Hematopoietic multipotent progenitor cell treated with erythropoietin and hydrocortisone succinate and interleukin-3 and kit ligand, for 4 days (in vitro differentiated cells): ENCODE data around the gene FOXA1.

Source experiments
- DNase-seq: peaks from one replicate; pipeline ENCODE4 v3.0.0-alpha.2; 2015

Gene FOXA1

GRCh38 chr14:37601865-37602264 is 6.8 kb upstream of the FOXA1 start:
- DNase-seq: no peak

- no peak for DNase-seq
These were observed 6.1 kb upstream of the FOXA1 start for GRCh38 chr14:37600880-37601741.

DNA sequence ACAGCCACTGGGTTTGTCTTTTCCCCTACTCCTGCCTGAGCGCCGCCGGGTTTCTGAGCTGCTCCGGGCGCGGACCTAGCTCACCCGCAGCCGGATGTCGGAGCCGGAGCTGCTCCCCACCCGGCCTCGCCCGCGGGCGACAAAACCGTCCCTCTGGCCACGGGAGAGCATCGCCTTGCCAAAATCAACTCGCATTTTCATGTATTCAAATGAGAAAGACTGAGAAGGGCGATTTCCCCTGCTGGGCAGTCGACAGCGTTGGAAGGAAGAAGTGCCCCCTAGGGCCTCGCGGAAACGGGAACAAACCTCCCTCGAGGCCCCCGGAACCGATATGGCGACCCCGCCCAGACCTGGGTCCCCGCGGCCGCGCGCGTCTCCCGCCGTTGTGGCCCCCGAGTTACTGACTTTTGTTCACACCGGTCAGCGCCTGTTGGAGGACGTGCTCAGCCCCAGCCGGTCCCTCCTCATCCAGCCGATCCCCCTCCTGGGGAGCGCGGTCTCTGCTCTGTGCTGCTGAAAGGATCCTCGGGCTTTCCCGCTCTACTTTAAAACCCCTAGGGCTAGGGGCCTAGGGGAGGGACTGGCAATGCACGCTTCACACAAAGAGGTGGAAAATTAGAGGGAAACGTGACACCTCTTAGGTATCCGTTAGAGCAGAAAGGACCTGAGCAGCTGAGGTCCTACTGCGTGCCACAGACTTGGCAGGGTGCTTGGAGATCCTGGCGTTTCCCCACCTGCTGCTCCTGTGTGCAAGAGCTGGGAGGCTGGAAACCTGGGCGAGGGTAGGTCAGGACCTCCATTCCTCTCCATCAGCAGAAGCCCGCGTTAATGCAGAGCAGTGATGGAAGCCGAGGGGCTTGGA is 4.7 kb upstream of the FOXA1 start:
- DNase-seq: no peak

DNA sequence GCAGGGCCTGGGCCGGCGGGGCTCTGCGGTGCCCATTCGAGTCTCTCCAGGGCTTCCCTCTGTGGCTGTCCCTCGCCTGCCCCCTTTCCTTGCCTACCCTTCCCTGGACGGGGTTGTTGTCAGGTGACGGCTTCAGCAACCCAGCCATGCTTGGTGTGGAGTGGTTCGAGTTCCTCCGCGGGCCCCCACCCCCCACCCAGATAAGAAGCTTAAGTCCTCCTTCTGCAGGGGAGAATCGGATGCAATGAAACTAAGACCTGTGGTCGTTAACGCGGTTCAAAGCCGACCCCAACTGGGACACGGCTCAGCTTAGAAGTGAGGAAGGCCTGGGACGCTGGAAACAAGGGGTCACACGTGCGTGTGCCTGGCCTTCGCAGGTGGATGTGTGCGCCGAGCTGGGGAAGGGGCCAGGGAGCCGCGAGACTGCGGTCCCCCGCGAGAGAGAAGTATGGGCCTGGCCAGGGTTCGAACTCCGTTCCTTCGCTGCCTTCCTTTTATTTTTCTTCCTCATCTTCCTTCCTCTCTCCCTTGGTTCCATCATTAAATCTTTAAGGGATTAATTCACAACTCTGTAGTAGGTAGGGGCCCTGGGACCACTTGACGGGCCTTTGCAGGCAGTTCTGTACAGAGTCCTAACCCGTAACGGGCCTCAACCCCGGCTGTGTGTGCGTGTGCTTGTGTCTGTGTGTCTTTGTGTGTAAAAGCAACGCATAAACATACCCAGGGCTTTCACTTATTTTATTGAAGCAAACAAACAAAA is 3.9 kb upstream of the FOXA1 start:
- DNase-seq: no peak

- no peak for DNase-seq
These were observed 3.1 kb upstream of the FOXA1 start for GRCh38 chr14:37597914-37598746.

GRCh38 chr14:37597538-37597913 is 2.5 kb upstream of the FOXA1 start:
- DNase-seq: no peak

GRCh38 chr14:37596790-37597472 is 1.9 kb upstream of the FOXA1 start:
- DNase-seq: no peak

DNA sequence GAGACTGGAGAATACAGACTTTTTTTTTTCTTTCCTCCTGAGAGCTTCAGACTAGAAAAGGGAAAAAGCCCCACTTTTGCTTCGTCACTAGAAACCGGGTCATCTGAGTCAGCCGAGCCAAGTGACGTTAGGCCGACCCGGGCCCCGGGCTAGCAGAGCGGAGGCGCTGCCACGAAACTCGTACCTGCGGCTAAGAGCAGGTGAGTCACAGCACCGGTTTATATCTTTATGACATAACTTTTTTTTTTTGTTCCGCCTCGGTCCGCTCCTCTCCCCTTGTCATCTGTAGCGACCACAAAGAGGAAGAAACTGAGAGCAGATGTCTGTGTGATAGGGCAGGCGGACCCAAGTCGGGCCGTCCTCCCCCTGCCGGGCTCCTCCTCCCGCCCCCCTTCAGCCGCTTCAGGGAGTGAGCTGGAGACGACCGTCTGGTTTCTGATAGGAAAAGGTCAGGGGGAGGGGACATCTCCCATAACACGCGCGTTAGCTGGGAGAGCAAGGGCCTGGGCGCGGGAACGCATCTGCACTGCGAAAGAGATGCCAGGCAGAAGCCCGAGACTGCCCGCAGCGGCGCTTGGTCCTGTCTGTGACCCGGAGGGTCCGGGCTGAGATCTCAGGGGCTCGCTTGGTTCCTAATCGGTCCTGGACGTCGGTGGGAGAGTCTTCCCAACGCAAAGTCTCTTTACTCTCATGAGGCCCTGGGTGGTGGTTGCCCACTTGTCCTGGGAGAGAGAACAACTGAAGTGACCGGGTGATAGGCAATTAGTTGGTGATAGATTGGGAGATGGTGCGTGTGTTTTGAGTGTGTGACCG is 966 bp upstream of the FOXA1 start:
- DNase-seq: peak; percentile 73

DNA sequence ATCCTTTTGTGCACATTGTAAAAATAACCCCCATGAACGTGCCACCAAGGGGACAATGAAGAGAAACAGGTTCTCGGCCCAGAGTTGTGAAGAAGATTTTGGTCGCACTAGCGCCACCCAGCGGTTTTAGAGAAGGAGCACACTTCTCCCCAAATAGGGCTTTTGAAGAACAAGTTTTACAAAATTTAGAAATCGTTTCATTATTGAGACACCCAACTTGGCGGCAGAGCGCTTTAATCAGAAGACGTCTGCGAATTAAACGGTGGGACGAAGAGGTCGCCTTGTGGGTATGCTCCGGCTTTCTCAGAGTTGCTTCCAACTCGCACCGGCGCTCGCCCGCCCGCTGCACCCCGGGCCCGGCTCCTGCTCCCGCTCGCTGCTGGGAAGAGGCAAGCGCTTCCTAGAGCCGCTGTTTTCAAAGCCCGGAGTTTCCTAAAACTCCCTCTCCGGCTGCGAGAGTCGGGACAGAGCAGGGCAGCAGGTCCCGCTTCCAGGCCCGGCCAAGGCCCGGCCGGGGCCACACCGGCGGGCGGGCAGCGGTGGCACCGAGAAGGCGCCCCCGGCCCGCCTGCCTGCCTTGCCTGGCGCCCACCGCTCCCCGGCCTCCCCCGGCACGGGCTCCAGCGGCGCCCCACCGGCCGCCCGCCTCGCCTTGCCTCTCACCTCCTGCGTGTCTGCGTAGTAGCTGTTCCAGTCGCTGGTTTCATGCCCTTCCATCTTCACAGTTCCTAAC is 645 bp downstream of the FOXA1 start:
- peak; percentile 89 for DNase-seq

DNA sequence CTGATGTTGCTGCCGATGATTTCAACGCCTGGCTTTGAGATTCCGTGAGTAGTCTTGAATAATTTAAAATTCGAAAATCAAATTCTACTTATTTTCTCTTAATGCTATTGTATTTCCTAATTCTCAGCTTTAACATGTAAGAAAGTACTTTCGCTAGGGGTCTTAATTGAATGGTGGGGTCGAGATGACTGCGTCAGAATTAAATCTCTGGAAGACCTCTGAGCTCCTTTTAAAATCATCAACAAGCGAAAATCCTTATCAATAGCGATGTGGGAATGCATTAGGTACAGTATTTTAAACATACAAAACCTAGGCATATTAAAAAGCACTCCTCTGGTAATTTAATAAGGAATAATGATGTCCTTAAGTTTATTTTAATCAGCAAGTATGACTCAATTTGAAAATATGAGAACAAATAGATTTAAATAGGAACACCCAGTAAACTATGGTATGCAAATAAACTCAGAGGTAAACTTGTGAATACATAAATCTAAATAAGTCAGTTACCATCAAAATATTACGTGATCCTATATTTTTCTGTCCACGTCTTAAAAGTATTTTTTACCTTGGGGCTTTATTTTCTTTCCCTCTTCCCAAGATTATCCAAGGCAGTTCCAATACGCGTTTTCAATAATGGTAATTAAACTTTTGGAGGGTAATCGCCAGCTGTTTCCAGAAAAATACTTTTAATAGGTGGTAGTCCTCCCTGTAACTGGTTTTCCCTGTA is 1.4 kb downstream of the FOXA1 start:
- DNase-seq: no peak

DNA sequence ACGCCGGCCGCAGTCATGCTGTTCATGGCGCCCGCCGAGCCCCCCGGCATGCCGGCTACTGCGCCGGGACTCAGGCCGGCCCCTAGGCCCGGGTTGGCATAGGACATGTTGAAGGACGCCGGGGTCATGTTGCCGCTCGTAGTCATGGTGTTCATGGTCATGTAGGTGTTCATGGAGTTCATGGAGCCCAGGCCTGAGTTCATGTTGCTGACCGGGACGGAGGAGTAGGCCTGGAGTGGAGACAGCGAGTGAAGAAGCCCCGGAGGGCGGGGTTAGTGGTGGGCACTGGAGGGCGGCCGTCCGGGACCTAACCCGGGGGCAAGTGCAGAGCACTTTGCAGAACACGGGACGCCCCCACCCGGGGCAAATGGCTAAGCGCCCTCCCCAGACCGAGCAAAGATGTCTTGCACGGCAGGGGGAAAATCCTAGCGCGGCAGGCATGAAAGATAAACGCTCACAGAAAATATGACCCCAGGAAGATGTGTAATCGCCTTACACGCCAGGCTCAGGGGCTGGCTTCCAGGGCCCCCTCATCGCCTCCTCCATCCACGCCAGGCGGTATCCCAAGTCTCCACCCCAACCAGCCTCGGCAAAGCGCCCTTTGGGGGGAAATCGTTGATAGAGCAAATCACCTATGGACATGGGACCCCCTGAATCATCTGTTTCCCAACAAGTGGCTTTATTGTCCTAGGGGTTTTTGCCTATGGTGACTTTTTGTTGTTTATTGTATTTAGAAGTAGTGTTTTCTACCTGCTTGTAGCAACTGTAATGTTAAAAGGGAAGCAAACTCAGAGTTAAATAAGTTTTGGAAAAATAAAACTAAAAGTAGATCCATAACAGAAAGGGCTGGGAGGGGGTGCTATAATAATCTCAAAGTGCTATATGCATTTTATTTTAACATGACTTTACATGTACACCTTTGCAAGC is 2.3 kb downstream of the FOXA1 start:
- DNase-seq: no peak

- DNase-seq: no peak
These were observed 3.0 kb downstream of the FOXA1 start for GRCh38 chr14:37591941-37592481.

- DNase-seq: no peak
These were observed 3.6 kb downstream of the FOXA1 start for GRCh38 chr14:37591311-37591940.

GRCh38 chr14:37590428-37591139 is 4.5 kb downstream of the FOXA1 start:
- no peak for DNase-seq

DNA sequence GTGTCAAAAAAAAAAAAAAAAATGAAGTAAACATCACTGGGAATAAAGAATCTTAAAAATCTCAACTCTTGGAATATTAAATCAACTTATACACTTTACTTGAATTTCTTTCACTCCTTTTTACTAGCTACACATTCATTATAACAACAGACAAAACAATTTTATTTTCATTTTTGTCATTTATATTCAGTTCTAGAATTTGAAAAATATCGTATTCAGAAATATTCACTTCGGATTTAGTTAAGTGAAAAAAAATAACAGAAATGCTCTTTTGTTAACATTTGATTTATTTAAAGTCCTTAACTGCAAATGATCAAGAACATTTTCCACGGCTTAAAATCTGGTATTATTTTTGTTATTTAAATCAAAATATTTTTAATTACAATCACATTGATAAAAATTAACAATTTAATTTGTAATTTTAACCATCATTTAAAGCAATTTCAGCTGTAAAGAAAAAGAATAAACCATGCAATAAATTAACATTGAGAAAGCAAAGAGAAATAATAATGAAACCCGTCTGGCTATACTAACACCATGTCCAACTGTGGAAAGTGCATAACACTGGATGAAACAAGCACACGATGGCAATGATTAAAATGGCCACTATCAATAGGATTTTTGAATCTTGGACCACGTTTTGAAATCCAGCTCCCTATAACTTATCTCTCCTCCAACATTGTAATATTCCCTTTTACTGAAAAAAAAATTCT is 5.2 kb downstream of the FOXA1 start:
- DNase-seq: no peak
